Activated naive CD8-positive, alpha-beta T cell treated with anti-CD3 and anti-CD28 coated beads, Interleukin-2, amount 10 ng/mL, durations not matched to agents 7 days and 5 days (primary cell): ENCODE results near the gene VSTM2B. TPM values are rescaled to one million over a fixed set of nuclear protein-coding genes. Genes with fewer than 3 reads are reported as not detected.

Source experiments
- ATAC-seq: fragments of 150-1000 bp; cut with Tn5 transposase; one replicate; pipeline ENCODE4 v1.10.0; 2021; ENCODE audit warnings: low read depth, moderate library complexity
- POLR2A ChIA-PET: fragments of 350-600 bp; sonication (Branson Sonifier 250); formaldehyde crosslinking; loops from one replicate; lab custom pipeline; 2021; ENCODE audit warnings: antibody characterized with exemption; lab: Charles Lee
- DNase-seq: peaks from one replicate; pipeline ENCODE4 v3.0.0; 2021
- H3K27ac Mint-ChIP-seq: one replicate; pipeline ENCODE4 v1.8.0; 2022; ENCODE audit warnings: mild to moderate bottlenecking, mixed read lengths
- H3K27me3 Mint-ChIP-seq: one replicate; pipeline ENCODE4 v1.8.0; 2022; ENCODE audit warnings: mild to moderate bottlenecking, moderate library complexity, mixed read lengths
- H3K36me3 Mint-ChIP-seq: one replicate; pipeline ENCODE4 v1.8.0; 2021; ENCODE audit warnings: mild to moderate bottlenecking, mixed read lengths
- H3K4me1 Mint-ChIP-seq: one replicate; pipeline ENCODE4 v1.8.0; 2021; ENCODE audit warnings: mixed read lengths
- H3K4me3 Mint-ChIP-seq: one replicate; pipeline ENCODE4 v1.8.0; 2022; ENCODE audit warnings: mild to moderate bottlenecking, moderate library complexity, mixed read lengths
- H3K9me3 Mint-ChIP-seq: one replicate; pipeline ENCODE4 v1.8.0; 2021; ENCODE audit warnings: mixed read lengths
- total RNA-seq, 2 experiments: library from RNA; stranded (reverse); gene quantifications; one replicate each; pipeline ENCODE4 v1.2.3, GENCODE V29; 2021

VSTM2B gene
- total RNA-seq, 2 experiments from 2014 or later = not detected

DNA sequence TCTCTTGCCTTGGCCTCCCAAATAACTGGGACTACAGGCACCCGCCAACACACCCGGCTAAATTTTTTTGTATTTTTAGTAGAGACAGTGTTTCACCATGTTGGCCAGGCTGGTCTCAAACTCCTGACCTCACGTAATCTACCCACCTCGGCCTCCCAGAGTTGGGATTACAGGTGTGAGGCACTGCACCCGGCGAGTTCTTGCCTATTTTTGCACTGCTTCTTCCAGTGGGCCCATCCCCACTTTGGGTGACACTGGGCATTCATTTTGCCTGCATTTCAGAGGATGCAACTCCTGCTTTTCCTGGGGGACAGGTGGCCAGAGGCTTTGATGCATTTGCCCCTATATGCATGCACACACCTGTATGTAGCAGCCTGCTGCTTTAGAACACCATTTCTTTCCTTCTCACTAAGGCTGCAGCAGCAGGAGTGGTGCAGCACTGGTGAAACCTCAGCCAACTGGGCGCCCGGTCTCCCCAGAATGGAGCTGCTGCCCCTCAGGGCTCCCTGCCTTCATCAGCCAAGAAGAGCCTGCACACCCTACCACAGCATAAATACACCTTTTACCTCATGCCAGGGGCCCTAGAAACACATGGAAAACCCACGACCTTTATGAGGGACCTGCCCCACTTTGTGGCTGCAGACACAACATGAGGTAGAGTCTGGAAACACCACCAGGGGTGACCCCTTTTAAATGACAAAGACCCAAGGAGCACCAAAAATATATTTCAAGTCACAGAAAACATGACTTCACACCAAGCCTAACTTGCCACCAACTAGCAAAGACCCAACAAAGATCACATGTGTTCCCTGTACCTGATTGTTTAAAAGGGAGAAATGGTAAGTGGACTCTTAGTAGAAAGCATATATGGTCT, 43.5 kb downstream of the VSTM2B start:
- Mint-ChIP-seq H3K4me3 (no peak overlapping the region), H3K9me3 (no peaks in the 10 kb centered on the region), H3K27me3 (peaks cover 46% of the 10 kb centered on the region), H3K27ac (no peak overlapping the region), H3K4me1 (no peaks in the 10 kb centered on the region), H3K36me3 (no peaks in the 10 kb centered on the region)
- DNase-seq = no peak
- no peak for ATAC-seq
- POLR2A ChIA-PET = no interaction called here

DNA sequence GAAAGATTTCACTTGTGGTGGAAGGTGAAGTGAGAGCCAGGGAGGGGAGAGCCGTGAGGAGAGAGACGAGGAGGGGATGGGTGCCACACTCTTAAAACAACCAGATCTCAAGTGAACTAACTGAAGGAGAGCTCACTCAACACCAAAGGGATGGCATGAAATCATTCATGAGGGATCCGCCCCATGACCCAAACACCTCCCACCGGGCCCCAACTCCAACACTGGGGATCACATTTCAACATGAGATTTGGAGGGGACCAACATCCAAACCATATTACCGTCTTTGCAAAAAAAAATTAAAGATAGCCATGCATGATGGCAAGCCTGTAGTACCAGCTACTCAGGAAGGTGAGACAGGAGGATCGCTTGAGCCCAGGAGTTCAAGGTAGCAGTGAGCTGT, 45.4 kb downstream of the VSTM2B start:
- ATAC-seq (no peak), DNase-seq (no peak)
- Mint-ChIP-seq H3K4me3 (no peak overlapping the region), H3K36me3 (no peaks in the 10 kb centered on the region), H3K27me3 (peaks cover 53% of the 10 kb centered on the region), H3K9me3 (no peaks in the 10 kb centered on the region), H3K27ac (no peak overlapping the region), H3K4me1 (no peaks in the 10 kb centered on the region)
- POLR2A ChIA-PET = no interaction called here

DNA sequence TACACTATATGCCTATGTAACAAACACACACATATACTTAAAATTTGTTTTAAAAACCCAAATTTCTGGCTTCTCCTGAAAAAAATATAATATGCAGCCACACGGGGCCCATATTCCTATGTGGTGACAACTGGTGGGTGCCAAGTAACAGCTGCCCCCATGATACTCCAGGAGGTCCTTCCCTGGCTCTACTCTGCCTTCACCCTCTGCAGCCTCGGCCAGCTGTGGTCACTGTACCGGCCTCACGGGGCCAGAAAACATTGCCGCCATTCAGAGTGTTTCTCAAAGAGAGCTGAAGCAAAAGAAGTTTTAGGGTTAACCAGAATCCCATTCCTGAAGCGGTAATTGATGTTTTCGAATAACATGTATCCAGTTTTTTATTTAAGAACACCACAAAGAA, 47.7 kb downstream of the VSTM2B start:
- Mint-ChIP-seq H3K4me3 (no peak overlapping the region), H3K27ac (no peak overlapping the region), H3K4me1 (no peaks in the 10 kb centered on the region), H3K27me3 (peaks cover 62% of the 10 kb centered on the region), H3K36me3 (no peaks in the 10 kb centered on the region), H3K9me3 (no peaks in the 10 kb centered on the region)
- no peak for ATAC-seq
- no peak for DNase-seq
- POLR2A ChIA-PET = interaction anchor here (0.6 kb wide), 1 partner anchor 43 kb away, joined by 4 read pairs; no protein-coding TSS in a partner anchor

DNA sequence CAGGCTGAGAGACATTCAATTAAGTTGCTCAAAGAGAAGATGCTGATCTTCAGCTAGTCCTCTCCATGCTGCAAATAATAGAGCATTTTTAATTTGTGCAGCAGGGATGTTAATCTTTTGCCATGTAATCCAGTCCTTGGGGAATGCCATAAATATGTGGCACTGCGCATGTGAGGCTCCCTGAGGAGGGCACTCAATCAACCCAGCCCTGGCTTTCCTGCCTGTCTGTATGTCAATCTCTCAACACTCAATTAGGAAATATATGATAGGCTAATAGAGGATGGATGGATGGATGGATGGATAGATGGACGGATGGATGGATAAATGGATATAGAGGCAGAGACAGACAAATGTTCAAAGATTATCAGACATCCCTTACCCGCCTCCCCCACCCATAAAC, 48.7 kb downstream of the VSTM2B start:
- no peak for DNase-seq
- peaks cover 62% of the 10 kb centered on the region for H3K27me3 Mint-ChIP-seq
- no peak overlapping the region for H3K27ac Mint-ChIP-seq

DNA sequence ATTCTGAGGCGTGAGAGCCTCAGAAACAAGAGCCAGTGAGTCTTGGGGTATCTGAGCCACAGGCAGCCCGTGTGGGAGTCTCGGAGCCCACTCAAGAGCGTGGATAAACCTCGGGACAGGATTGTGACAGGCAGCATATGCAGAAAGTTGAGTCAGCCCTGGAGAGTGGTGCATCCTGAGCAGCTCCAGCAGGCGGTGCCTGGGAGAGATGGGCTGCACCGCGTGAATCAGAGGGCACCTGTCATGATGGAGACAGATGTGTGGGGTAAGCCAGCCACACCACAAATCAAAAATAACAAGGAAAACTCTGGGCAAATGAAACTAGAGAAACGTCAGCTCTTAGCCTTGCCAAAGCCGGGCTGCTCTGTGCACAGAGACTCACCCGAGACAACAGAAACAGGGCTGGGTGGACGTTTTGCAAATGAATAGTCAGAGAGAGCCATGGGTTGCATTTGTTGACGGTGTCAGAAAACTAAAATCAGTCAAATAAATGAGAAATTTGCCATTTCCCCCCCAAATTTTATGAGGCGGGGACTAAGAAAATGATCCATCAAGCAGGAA, 50.3 kb downstream of the VSTM2B start:
- no peak for ATAC-seq

More for the DNA sequence above, 48.7 kb downstream of the VSTM2B start:
- Mint-ChIP-seq H3K4me1 (no peaks in the 10 kb centered on the region), H3K4me3 (no peak overlapping the region), H3K9me3 (no peaks in the 10 kb centered on the region), H3K36me3 (no peaks in the 10 kb centered on the region)
- ATAC-seq = no peak
- POLR2A ChIA-PET = no interaction called here

DNA sequence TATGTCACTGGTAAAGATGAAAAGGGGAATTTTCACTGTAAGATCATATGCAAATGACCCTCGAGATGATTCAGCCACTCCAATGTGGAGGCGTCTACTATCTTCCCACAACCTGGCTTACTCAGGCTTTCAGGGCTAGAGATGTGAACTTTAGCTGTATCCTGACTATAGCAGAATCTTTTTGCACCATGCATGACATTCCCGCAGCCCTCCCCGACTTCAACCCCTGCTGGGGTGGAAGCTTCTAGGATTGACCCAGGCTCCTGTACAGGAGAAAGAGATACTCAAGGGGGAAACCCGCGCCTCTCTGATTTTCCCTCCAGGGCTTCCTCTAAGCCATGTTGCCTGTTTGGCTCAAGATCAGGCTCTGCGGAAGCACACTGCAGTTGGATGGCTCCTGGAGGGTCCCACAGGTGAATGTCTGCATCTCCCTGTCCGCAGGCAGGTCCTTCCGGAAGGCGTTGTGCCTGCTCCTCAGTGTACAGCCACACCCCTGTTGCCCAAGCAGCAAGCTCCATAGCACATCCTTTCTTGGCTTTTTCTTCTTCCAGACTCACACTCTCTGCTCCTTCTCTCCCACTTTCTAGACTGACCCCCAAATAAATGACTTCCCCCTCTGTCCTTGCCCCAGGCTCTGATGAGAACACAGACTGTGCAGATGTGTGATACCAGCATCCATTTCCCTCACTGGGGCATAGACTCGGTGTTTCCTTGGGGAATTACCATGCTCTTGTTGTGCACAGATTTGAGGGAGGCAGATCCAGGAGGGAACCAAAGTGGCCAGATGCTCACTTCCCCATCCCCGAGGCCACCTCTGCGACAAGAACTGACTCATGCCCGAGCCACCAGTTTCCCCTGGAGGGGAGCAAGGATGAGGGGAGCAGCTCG, 51.2 kb downstream of the VSTM2B start:
- no peaks in the 10 kb centered on the region for H3K36me3 Mint-ChIP-seq
- no peak for ATAC-seq
- H3K9me3 Mint-ChIP-seq = peaks cover 6% of the 10 kb centered on the region
- H3K27ac Mint-ChIP-seq = no peak overlapping the region
- POLR2A ChIA-PET = no interaction called here
- no peak for DNase-seq
- peaks cover 46% of the 10 kb centered on the region for H3K27me3 Mint-ChIP-seq
- no peak overlapping the region for H3K4me3 Mint-ChIP-seq
- no peaks in the 10 kb centered on the region for H3K4me1 Mint-ChIP-seq

More for the DNA sequence above, 50.3 kb downstream of the VSTM2B start:
- H3K9me3 Mint-ChIP-seq = peaks cover 4% of the 10 kb centered on the region
- POLR2A ChIA-PET = no interaction called here
- no peak overlapping the region for H3K4me3 Mint-ChIP-seq
- peaks cover 51% of the 10 kb centered on the region for H3K27me3 Mint-ChIP-seq
- no peaks in the 10 kb centered on the region for H3K36me3 Mint-ChIP-seq
- DNase-seq = no peak
- no peaks in the 10 kb centered on the region for H3K4me1 Mint-ChIP-seq
- no peak overlapping the region for H3K27ac Mint-ChIP-seq

DNA sequence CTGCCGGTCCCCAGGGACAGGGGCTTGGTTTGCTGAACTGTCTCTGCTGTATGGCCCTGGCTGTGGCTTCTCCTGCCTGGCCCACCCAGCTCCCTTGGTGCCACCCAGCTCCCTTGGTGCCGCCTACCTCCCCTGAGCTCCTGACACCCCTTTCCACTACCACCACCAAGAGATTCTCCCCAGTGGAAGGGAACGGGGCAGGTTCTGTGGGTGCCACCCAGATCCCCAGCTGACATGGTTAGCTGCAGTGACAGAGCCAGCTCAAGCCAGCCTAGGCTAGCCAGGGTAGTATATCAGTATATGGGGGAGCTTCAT, 51.8 kb downstream of the VSTM2B start:
- ATAC-seq (no peak), DNase-seq (no peak)
- Mint-ChIP-seq H3K9me3 (peaks cover 6% of the 10 kb centered on the region), H3K36me3 (no peaks in the 10 kb centered on the region), H3K4me3 (no peak overlapping the region), H3K27me3 (peaks cover 44% of the 10 kb centered on the region), H3K27ac (no peak overlapping the region), H3K4me1 (no peaks in the 10 kb centered on the region)
- POLR2A ChIA-PET = no interaction called here

DNA sequence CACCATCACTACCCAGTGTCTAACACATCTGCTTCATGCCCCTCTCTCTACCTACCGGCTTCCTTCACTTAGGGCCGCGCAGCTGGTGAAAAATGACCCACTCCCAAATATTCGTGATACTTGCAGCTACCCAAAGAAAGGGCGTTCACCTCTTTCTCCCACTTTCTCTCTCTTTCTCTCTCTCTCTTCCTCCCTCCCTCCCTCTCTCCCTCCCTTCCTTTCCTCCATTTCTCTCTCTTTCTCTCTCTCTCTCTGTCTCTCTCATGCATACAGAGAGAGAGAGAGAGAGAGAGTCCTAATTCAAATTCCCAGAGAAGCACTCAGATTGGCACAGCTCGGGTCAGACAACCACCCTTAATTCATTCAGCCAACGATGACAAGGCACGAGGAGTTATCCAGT, 52.6 kb downstream of the VSTM2B start:
- H3K36me3 Mint-ChIP-seq = no peaks in the 10 kb centered on the region
- POLR2A ChIA-PET = no interaction called here
- H3K4me3 Mint-ChIP-seq = no peak overlapping the region
- no peak for ATAC-seq
- H3K4me1 Mint-ChIP-seq = no peaks in the 10 kb centered on the region
- peaks cover 42% of the 10 kb centered on the region for H3K27me3 Mint-ChIP-seq
- H3K9me3 Mint-ChIP-seq = peaks cover 6% of the 10 kb centered on the region
- DNase-seq = no peak
- no peak overlapping the region for H3K27ac Mint-ChIP-seq

DNA sequence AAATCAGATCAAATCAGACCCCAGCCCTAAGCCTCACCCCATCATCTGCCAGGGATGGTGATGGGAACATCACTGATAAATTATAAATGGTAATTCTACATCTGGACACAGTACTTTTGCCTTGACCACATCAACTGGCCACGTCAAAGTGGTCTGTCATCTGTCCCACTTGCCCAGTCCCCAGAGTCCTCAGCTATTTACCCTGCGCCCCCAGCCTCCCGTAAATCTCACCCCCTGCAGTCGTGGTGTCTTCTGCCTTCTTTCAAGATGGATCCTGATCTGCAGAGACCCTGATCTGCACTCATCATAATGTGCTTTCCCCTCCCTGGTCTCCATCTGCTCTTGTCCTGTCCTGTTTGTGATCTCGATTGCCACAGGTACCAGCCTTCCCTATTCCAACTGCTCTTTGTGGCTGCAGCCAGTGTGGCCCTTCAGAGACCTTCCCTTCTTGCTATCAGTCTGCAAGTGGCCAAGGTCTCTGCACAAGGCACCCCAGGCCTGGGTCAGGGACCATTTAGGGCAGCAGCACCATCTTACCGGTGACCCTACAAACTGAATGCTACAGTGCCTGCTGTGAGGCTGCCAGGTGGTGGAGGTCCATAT, 53.6 kb downstream of the VSTM2B start:
- no peaks in the 10 kb centered on the region for H3K36me3 Mint-ChIP-seq
- POLR2A ChIA-PET = no interaction called here
- H3K4me1 Mint-ChIP-seq = peaks cover 5% of the 10 kb centered on the region
- no peak overlapping the region for H3K27ac Mint-ChIP-seq
- H3K9me3 Mint-ChIP-seq = peaks cover 6% of the 10 kb centered on the region
- DNase-seq (no peak), ATAC-seq (no peak)
- H3K27me3 Mint-ChIP-seq = peaks cover 44% of the 10 kb centered on the region
- no peak overlapping the region for H3K4me3 Mint-ChIP-seq

DNA sequence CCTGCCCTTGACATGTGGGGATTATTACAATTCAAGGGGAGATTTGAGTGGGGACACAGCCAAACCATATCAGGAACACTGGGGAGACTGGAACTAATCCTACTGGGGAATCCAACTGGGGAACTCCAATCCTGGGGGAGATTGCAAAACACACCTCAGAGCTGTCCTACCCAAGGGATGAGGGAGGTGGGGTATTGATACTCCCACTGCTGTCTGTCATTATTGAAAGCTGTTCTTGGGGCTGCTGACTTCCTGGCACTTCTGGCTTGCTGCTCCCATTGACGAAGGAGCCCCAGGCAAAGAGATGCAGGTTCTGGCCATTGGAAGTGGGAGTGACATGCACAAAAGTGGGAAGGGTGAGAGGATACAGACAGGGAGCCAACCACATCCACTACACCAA, 55.6 kb downstream of the VSTM2B start:
- H3K4me3 Mint-ChIP-seq = no peak overlapping the region
- H3K36me3 Mint-ChIP-seq = no peaks in the 10 kb centered on the region
- POLR2A ChIA-PET = no interaction called here
- ATAC-seq (no peak), DNase-seq (no peak)
- no peak overlapping the region for H3K27ac Mint-ChIP-seq
- peaks cover 5% of the 10 kb centered on the region for H3K4me1 Mint-ChIP-seq
- H3K27me3 Mint-ChIP-seq = peaks cover 39% of the 10 kb centered on the region
- peaks cover 6% of the 10 kb centered on the region for H3K9me3 Mint-ChIP-seq

DNA sequence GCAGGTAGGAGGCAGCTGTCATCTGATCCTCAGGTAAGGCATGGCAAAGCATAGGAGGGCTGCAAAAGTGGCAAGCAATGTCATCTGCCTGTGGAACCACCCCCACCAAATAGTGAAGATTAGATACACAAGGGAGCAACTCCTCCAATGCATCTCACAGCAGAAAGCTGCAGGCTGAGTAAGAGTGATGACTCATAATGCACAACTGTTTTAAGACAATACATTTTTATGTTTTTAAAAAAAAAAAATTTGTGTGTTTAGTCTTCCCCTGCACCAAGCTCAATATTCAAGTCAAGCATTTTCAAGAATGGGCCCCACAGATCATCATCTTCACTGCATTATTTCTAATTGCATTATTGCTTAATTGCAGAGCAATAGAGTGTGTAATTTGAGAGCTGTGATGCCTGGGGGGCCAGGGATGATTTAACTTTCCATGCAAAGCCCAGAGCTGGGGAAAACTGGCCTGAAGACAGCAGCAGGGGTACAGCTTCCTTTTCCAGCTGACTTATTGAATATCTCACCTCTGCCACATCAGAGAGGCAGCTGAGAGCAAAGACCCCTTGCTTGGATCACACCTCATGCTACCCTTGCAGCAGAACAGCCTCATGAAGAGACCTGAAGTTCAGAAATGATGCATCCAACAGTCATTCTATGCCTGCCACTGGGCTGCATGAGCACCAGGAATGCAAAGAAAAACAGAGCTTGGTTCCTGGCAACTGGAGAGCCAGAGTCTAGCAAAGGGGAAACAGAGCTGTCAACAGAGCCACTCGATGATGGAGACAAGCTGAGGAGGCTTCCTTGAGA, 57.6 kb downstream of the VSTM2B start:
- H3K9me3 Mint-ChIP-seq = peaks cover 6% of the 10 kb centered on the region
- ATAC-seq (no peak), DNase-seq (no peak)
- H3K4me3 Mint-ChIP-seq = no peak overlapping the region
- peaks cover 27% of the 10 kb centered on the region for H3K27me3 Mint-ChIP-seq
- no peaks in the 10 kb centered on the region for H3K36me3 Mint-ChIP-seq
- no peak overlapping the region for H3K27ac Mint-ChIP-seq
- H3K4me1 Mint-ChIP-seq = peaks cover 20% of the 10 kb centered on the region
- POLR2A ChIA-PET = interaction anchor here (2.4 kb wide), 1 partner anchor 23 kb away, joined by 9 read pairs; the partner anchor contains the start of gene POP4

DNA sequence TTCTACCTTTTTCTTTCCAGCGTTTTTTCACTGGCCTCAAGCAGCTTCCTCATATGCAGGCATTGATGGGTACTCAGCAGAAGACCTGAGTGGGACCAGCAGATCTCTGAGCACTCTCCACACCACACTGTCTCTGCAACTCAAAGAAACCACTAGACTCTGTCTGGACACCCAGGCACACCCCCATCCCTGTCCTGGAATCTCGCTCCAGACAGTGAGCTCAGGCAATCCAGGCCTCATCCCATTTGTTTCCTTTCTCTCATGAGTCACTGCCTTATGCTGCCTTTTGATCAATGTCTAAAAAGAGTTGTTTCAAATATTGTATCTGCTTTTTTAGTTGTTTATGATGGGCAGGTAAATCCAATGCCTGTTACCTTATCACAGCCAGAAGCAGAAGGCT, 60.6 kb downstream of the VSTM2B start:
- Mint-ChIP-seq H3K36me3 (no peaks in the 10 kb centered on the region), H3K4me3 (no peak overlapping the region), H3K4me1 (peaks cover 20% of the 10 kb centered on the region), H3K27ac (no peak overlapping the region), H3K9me3 (peaks cover 2% of the 10 kb centered on the region), H3K27me3 (peaks cover 24% of the 10 kb centered on the region)
- ATAC-seq (no peak), DNase-seq (no peak)
- POLR2A ChIA-PET = interaction anchor here (4.4 kb wide), 1 partner anchor 20 kb away, joined by 34 read pairs; the partner anchor contains the start of gene POP4
